ENCODE data around the gene BGLAP. TPM values are rescaled to one million over a fixed set of nuclear protein-coding genes. Genes with fewer than 3 reads are reported as not detected.
A peak's percentile ranks its signal among the peaks of the same experiment; 100 is the strongest.

Gene BGLAP
- total RNA-seq, 1 experiment from 2014 or later, result 2.3 TPM

GRCh38 chr1:156245451-156246232 is 3.7 kb downstream of the BGLAP start (continued):
- 0 out of 2 replicates have a peak, but pooled peaks have one; percentile 77 for TF ChIP-seq TEAD1 (CRISPR knock-in tag; IDR thresholded peaks at IDR 0.05)
- 0 out of 2 replicates have a peak, but pooled peaks have one; percentile 8 for TF ChIP-seq NFYB (CRISPR knock-in tag; conservative IDR thresholded peaks at IDR 0.05; ENCODE audit: low read depth)
- TF ChIP-seq ZNF671 (CRISPR knock-in tag; IDR thresholded peaks at IDR 0.05), result no peak; the same call in 1 of the 2 replicates
- TF ChIP-seq HMGA2 (CRISPR knock-in tag; IDR thresholded peaks at IDR 0.05), result no peak
- no peak for TF ChIP-seq ZSCAN18 (CRISPR knock-in tag; IDR thresholded peaks at IDR 0.05)
- TF ChIP-seq MXD4 (CRISPR knock-in tag; IDR thresholded peaks at IDR 0.05; ENCODE audit: borderline replicate concordance), result no peak
- no peak for TF ChIP-seq FOXJ3 (CRISPR knock-in tag; IDR thresholded peaks at IDR 0.05; ENCODE audit: borderline replicate concordance)
- TF ChIP-seq ZNF317 (CRISPR knock-in tag; IDR thresholded peaks at IDR 0.05; ENCODE audit: borderline replicate concordance, low read depth), result no peak
- TF ChIP-seq PRRX2 (CRISPR knock-in tag; IDR thresholded peaks at IDR 0.05), result no peak; the same call in 1 of the 2 replicates
- no peak for TF ChIP-seq KAT7 (CRISPR knock-in tag; IDR thresholded peaks at IDR 0.05; ENCODE audit: borderline replicate concordance)
- no peak for TF ChIP-seq ZNF425 (CRISPR knock-in tag; conservative IDR thresholded peaks at IDR 0.05)
- TF ChIP-seq ELF4 (CRISPR knock-in tag; IDR thresholded peaks at IDR 0.05; ENCODE audit: low read depth), result 0 out of 2 replicates have a peak, but pooled peaks have one; percentile 59
- no peak for TF ChIP-seq ZBTB43 (CRISPR knock-in tag; IDR thresholded peaks at IDR 0.05)
- TF ChIP-seq ZNF281 (CRISPR knock-in tag; IDR thresholded peaks at IDR 0.05), result peak; percentile 72
- TF ChIP-seq ZBTB21 (CRISPR knock-in tag; IDR thresholded peaks at IDR 0.05; ENCODE audit: borderline replicate concordance), result peak; percentile 41; the same call in 1 of the 2 replicates
- no peak for TF ChIP-seq ATF6 (CRISPR knock-in tag; IDR thresholded peaks at IDR 0.05)
- no peak for TF ChIP-seq RELA (CRISPR knock-in tag; IDR thresholded peaks at IDR 0.05; ENCODE audit: borderline replicate concordance)
- no peak for TF ChIP-seq GTF2I (CRISPR knock-in tag; conservative IDR thresholded peaks at IDR 0.05)
- TF ChIP-seq ZNF232 (CRISPR knock-in tag; IDR thresholded peaks at IDR 0.05), result no peak
- TF ChIP-seq FOXP1 (CRISPR knock-in tag; IDR thresholded peaks at IDR 0.05; ENCODE audit: borderline replicate concordance), result no peak
- no peak for TF ChIP-seq SMAD4 (CRISPR knock-in tag; IDR thresholded peaks at IDR 0.05)
- TF ChIP-seq JUN (CRISPR knock-in tag; IDR thresholded peaks at IDR 0.05), result peak; percentile 64; the same call in 1 of the 2 replicates
- TF ChIP-seq E2F4 (CRISPR knock-in tag; IDR thresholded peaks at IDR 0.05; ENCODE audit: borderline replicate concordance, low read depth), result 0 out of 2 replicates have a peak, but pooled peaks have one; percentile 53
- TF ChIP-seq ATF1 (CRISPR knock-in tag; IDR thresholded peaks at IDR 0.05), result peak; percentile 85; the same call in 1 of the 2 replicates
- no peak; the same call in 1 of the 2 replicates for TF ChIP-seq ZNF263 (CRISPR knock-in tag; IDR thresholded peaks at IDR 0.05; ENCODE audit: low read depth)
- TF ChIP-seq FOXP4 (CRISPR knock-in tag; IDR thresholded peaks at IDR 0.05), result peak; percentile 41; the same call in 1 of the 2 replicates

Measured in WTC11 (cell line).